IMR-90 (cell line): ENCODE measurements around the gene RHBDD1.

Source experiments
- CHD1 ChIP-seq: IDR thresholded peaks from 2 replicates; pipeline ENCODE4 v1.6.1; 2012; ENCODE audit warnings: low read depth, low read length, improper control_type of control experiment
- MAFK ChIP-seq: IDR thresholded peaks from 2 replicates; pipeline ENCODE4 v1.6.1; 2012; ENCODE audit warnings: low read depth, low read length, improper control_type of control experiment
- RCOR1 ChIP-seq: IDR thresholded peaks from 2 replicates; pipeline ENCODE4 v1.6.1; 2012; ENCODE audit warnings: mild to moderate bottlenecking, low read length, improper control_type of control experiment; ENCODE audit not compliant: insufficient replicate concordance
- TF ChIP-seq, protein P1 (sequence below): conservative IDR thresholded peaks from 2 replicates; pipeline ENCODE4 v1.5.1; 2012; ENCODE audit warnings: mild to moderate bottlenecking, low read depth, low read length, improper control_type of control experiment

DNA sequence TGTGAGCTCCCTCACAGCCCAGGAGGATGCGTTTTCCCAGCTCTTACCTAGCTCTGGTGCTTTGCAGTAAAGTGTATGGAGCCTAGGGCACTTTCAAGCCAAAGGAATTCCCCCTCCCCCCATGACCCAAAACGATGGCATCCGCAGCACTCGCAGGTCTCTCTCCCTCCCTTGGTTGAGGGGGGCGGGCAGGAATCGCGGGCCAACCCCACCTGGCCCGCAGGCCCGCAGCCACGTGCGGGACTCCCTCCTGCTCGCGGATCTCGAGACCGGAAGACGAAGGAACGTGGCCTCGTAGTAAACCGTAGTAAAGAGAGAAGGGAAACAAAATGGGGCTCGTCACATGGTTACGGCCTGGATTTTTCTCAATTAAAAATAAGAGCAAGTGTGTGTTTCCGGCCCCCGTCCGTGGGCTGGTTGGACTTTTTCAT lies 44.8 kb upstream of the RHBDD1 start:
- TF ChIP-seq MAFK (no peak), CHD1 (no peak), RCOR1 (no peak)
- TF ChIP-seq, protein P1, sequence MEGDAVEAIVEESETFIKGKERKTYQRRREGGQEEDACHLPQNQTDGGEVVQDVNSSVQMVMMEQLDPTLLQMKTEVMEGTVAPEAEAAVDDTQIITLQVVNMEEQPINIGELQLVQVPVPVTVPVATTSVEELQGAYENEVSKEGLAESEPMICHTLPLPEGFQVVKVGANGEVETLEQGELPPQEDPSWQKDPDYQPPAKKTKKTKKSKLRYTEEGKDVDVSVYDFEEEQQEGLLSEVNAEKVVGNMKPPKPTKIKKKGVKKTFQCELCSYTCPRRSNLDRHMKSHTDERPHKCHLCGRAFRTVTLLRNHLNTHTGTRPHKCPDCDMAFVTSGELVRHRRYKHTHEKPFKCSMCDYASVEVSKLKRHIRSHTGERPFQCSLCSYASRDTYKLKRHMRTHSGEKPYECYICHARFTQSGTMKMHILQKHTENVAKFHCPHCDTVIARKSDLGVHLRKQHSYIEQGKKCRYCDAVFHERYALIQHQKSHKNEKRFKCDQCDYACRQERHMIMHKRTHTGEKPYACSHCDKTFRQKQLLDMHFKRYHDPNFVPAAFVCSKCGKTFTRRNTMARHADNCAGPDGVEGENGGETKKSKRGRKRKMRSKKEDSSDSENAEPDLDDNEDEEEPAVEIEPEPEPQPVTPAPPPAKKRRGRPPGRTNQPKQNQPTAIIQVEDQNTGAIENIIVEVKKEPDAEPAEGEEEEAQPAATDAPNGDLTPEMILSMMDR, result no peak
